Stimulated activated CD4-positive, alpha-beta T cell treated with anti-CD3 and anti-CD28 coated beads, Interleukin-12 subunit alpha, Interleukin-12 subunit beta, amount 100 ng/mL, for 24 hours (primary cell): ENCODE measurements around the gene AMIGO1.

Experiments
- DNase-seq, 2 experiments: peaks; one replicate each; pipeline ENCODE4 v3.0.0-alpha.2; 2020; ENCODE audit warnings: low read depth in 2 of 2

Gene AMIGO1

DNA sequence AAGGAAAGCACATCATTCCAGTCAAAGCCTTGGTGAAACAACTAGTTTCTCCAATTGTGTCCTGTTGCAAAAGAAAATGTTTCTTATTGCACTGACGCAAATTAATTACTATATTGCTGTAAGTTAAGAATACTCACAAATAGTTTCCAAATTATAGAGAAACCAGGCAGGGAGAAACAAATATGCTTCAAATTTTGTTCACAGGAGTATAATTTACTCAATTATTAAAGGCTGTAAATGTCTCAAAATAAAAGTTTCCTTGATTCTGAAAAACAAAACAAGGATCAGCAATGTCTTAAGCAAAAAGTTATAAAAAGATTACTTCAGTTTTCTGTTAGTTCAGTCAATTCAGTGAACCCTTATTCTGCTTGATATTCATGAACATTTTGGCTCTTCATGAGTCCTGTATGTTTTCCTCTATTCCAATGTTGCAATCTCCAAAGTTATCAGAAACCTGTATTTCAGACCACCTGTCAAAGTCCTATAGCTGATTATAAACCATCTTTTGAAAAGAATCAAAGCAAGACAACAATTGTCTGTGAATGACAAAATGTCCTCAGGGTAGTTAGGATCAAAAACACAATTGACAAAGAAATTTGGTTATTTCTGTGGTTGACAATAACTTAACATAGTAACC lies 54.9 kb downstream of the AMIGO1 start:
- DNase-seq: no peak
